Measurements from ENCODE around the gene PLA2G2C.

- TF ChIP-seq POLR2AphosphoS5 (IDR thresholded peaks at IDR 0.05; ENCODE audit: low read depth, low read length) (no peak), TAF1 (IDR thresholded peaks at IDR 0.05; ENCODE audit: borderline replicate concordance, insufficient read depth, low read length) (no peak)
These were observed 42.1 kb upstream of the PLA2G2C start for GRCh38 chr1:20228314-20228825.
